Stimulated activated CD8-positive, alpha-beta memory T cell treated with anti-CD3 and anti-CD28 coated beads, Interleukin-2, amount 100 ng/mL, for 48 hours (primary cell): ENCODE measurements around the gene ZFYVE28.
"Not testable (repeated sequence)": the region's sequence is repeated elsewhere in the genome, so short reads cannot be mapped to it uniquely, and the experiment has no call there.

ENCODE experiments used
- DNase-seq, 2 donors: peaks; one replicate each; pipeline ENCODE4 v3.0.0-alpha.2; 2020; ENCODE audit warnings: low read depth in 2 of 2

Gene ZFYVE28

GRCh38 chr4:2390784-2391421 lies 27.5 kb downstream of the ZFYVE28 start:
- DNase-seq: no peak

- no peak for DNase-seq
Observed at GRCh38 chr4:2390146-2390545, 28.3 kb downstream of the ZFYVE28 start.

DNA sequence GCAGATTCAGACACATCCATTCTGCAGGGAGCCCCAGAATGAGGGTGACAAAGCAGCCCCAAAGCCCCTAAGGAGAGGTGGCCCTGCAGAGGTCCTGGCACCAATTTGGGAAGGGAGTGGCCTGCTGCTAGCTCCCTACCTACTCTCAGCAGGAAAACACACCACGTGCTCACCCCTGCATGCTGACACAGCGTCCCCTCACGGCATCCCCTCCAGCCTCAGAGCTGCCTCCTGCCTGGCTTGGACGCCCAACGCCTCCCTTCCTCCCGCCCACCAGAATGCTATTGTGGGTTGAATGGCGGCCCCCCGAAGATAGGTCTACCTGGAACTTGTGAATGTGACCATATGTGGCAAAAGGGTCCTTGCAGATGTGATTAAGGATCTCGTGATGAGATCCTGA lies 28.8 kb downstream of the ZFYVE28 start:
- no peak for DNase-seq

GRCh38 chr4:2388429-2389182 lies 29.8 kb downstream of the ZFYVE28 start:
- no peak for DNase-seq

- DNase-seq: no peak
Observed at GRCh38 chr4:2387829-2388228, 30.6 kb downstream of the ZFYVE28 start.

GRCh38 chr4:2387218-2387617 lies 31.2 kb downstream of the ZFYVE28 start:
- no peak for DNase-seq

DNA sequence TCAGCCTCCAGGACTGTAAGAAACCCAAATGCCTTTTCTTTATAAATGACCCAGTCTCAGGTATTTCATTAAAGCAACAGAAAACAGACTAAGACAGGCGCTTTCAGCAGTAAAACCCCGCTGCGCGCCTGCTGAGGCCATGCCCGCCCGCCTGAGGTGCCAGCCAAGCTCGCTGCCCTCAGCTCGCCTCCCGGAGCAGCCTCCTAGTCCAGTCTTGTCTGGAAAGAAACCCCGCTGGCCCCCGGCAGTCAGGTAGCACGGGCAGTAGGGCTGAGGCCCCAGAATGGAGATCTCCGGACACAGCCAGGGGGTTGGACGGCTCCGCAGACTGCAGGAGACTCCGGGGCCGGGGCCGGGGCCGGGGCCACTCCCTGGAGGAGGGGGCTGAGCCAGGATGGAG lies 31.7 kb downstream of the ZFYVE28 start:
- no peak for DNase-seq

DNA sequence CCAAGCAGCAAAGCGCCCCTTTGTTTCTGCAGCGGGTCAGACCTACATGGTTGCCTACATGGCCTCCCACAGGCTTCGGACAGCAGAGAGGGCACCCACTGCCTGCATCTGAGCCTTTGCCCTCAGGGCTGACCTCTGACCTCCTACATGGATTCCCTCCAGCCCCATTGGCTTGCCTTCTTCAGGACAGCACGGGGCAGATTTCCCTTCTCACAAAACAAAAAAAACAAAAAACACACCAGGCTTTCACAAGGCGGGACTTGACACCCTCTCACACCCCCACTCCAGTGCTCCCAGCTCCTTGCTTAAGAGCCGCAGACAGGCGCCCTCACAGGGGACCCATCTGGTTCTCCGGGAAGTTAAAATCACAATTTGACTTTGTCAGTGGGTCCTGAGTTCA lies 32.9 kb downstream of the ZFYVE28 start:
- no peak for DNase-seq

- DNase-seq: no peak
Observed at GRCh38 chr4:2384245-2384644, 34.2 kb downstream of the ZFYVE28 start.

DNA sequence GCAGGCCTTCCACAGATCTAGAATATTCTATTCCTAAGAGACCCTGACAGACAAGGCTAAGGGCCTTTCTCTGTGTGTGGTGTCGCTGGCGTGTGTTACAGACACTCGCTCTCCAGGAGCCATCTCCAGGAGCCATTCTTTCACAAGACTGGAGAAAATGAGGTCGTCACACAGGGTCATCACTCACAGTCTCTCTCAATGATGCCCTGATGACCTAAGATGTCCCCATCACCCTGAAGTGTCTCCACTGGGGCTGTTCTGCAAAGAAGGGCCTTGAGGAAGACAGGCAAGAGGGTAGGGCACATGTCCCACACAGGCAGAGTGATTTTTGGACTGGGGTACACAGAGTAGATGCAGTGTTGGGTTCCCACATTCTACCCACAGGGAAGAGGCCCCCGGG lies 34.7 kb downstream of the ZFYVE28 start:
- DNase-seq: no peak

- DNase-seq: not testable (repeated sequence)
Observed at GRCh38 chr4:2383220-2383631, 35.2 kb downstream of the ZFYVE28 start.

- DNase-seq: not testable (repeated sequence)
Observed at GRCh38 chr4:2382769-2383202, 35.7 kb downstream of the ZFYVE28 start.

GRCh38 chr4:2380589-2380988 lies 37.9 kb downstream of the ZFYVE28 start:
- DNase-seq: not testable (repeated sequence)

DNA sequence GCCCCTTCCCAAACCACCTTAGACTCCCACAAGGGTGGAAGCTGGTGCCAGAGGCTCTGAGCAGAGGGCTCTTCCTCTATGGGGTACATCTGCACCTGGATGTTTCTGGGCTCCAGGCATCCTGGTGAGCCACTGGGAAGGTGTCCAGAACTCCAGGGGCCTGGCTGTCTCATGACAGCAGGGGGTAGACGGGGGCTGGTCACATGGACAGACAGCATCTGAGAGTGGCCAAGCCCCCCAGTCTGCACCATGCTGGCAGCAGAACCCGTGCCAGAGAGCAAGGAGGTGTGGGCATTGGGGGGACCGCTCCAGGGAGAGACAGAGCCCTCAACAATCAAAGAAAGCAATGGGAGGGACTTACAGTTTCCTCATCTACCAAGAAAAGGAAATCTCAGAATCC lies 39.5 kb downstream of the ZFYVE28 start:
- DNase-seq: no peak

- DNase-seq: no peak
Observed at GRCh38 chr4:2378401-2378800, 40.0 kb downstream of the ZFYVE28 start.

- no peak for DNase-seq
Observed at GRCh38 chr4:2377241-2377640, 41.2 kb downstream of the ZFYVE28 start.

DNA sequence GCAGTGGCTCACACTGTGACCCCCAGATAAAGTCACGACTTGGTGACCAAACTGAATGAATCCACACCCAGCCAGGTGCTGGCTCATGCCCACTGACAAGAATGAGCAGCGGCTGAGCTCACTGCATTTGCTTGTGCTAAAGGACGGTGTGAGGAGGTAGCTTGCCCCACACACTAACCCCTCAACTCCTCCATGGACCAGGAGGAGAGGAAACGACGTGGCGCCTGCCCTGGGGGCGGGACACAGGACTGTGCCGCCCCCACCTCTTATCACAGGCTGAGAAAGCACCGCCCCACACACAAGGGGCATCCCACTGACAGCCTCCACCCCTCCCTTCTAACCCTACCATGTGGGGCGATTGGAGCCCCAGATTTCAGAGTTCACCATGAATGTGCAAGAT lies 43.0 kb downstream of the ZFYVE28 start:
- DNase-seq: no peak

DNA sequence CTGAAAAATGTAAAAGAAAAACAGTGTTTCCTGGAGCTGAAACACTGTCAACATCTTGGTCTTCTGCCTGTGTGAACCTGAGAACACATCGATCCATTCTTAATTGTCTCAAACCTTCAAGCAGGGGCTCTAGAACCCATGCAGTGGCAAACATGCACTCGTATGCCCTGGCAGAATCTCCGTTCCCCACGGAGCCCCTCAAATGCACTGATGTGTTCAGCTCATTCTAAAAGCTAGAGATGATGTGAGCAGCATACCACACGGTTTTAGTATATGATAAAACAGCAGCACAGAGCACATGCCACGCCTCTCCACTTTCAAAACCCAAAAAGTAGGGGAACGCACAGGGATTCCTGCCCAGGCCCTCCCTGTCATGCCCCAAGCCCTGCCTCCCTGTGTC lies 44.9 kb downstream of the ZFYVE28 start:
- no peak for DNase-seq

- DNase-seq: no peak
Observed at GRCh38 chr4:2372488-2373030, 45.9 kb downstream of the ZFYVE28 start.

- DNase-seq: no peak
Observed at GRCh38 chr4:2371765-2372487, 46.5 kb downstream of the ZFYVE28 start.

GRCh38 chr4:2370597-2371320 lies 47.7 kb downstream of the ZFYVE28 start:
- DNase-seq: no peak
